Ascending aorta (tissue), 2 donors: ENCODE data around the gene PPP2R1A. TPM values are rescaled to one million over a fixed set of nuclear protein-coding genes. Genes with fewer than 3 reads are reported as not detected.
"Not testable (repeated sequence)": the region's sequence is repeated elsewhere in the genome, so short reads cannot be mapped to it uniquely, and the experiment has no call there.

Experiments
- DNase-seq, 2 donors: peaks; one replicate each; pipeline ENCODE4 v3.0.0-alpha.2; 2019; ENCODE audit warnings: low spot score in 2 of 2
- H3K27ac ChIP-seq, 2 donors: fragments of 200-600 bp; sonication (generic); one replicate each; pipeline ENCODE4 v1.5.1; 2016 to 2017; ENCODE audit warnings: mild to moderate bottlenecking in 1 of 2
- H3K27me3 ChIP-seq: fragments of 200-600 bp; sonication (generic); one replicate; pipeline ENCODE4 v1.5.1; 2017
- H3K36me3 ChIP-seq, 2 donors: fragments of 200-600 bp; sonication (generic); one replicate each; pipeline ENCODE4 v1.5.1; 2016
- H3K4me1 ChIP-seq, 2 donors: fragments of 200-600 bp; sonication (generic); one replicate each; pipeline ENCODE4 v1.5.1; 2016 to 2017; ENCODE audit warnings: mild to moderate bottlenecking in 1 of 2
- H3K4me3 ChIP-seq, 2 donors: fragments of 200-600 bp; sonication (generic); one replicate each; pipeline ENCODE4 v1.5.1; 2016 to 2017; ENCODE audit warnings: mild to moderate bottlenecking in 1 of 2
- H3K9me3 ChIP-seq, 2 donors: fragments of 200-600 bp; sonication (generic); one replicate each; pipeline ENCODE4 v1.5.1; 2016
- intact Hi-C: fragments of 100-400 bp; cut with DNase I; formaldehyde crosslinking; loops from one replicate; pipeline ENCODE4 v1.15.1; 2023
- total RNA-seq: library from RNA; depleted of rRNA; stranded (reverse); fragments of >200 nt; gene quantifications from one replicate; pipeline ENCODE4 v1.1.0, GENCODE V29; 2016
- TF ChIP-seq, protein P1 (sequence below), 3 experiments: fragments of 200-600 bp in 2 of 3; fragments of 450-650 bp in 1 of 3; sonication (generic) in 2 of 3; IDR thresholded peaks; one replicate each; pipeline ENCODE4 v1.5.1; 2016 to 2019; ENCODE audit warnings: antibody characterized with exemption in 3 of 3, mild to moderate bottlenecking in 1 of 3, moderate library complexity in 1 of 3

PPP2R1A gene
- total RNA-seq, 1 donor from 2014 or later = 215 TPM

GRCh38 chr19:52248241-52248640, 58.4 kb downstream of the PPP2R1A start:
- no peak for DNase-seq
- no peak overlapping the region for H3K4me3 ChIP-seq
- H3K27me3 ChIP-seq = no peaks in the 10 kb centered on the region
- no peaks in the 10 kb centered on the region for H3K4me1 ChIP-seq
- no peaks in the 10 kb centered on the region for H3K36me3 ChIP-seq
- intact Hi-C loops = no loop called here
- no peaks in the 10 kb centered on the region for H3K9me3 ChIP-seq
- TF ChIP-seq, protein P1, sequence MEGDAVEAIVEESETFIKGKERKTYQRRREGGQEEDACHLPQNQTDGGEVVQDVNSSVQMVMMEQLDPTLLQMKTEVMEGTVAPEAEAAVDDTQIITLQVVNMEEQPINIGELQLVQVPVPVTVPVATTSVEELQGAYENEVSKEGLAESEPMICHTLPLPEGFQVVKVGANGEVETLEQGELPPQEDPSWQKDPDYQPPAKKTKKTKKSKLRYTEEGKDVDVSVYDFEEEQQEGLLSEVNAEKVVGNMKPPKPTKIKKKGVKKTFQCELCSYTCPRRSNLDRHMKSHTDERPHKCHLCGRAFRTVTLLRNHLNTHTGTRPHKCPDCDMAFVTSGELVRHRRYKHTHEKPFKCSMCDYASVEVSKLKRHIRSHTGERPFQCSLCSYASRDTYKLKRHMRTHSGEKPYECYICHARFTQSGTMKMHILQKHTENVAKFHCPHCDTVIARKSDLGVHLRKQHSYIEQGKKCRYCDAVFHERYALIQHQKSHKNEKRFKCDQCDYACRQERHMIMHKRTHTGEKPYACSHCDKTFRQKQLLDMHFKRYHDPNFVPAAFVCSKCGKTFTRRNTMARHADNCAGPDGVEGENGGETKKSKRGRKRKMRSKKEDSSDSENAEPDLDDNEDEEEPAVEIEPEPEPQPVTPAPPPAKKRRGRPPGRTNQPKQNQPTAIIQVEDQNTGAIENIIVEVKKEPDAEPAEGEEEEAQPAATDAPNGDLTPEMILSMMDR (IDR thresholded peaks at IDR 0.05) = peak in 1 of 3 experiments; percentile 47
- no peak overlapping the region for H3K27ac ChIP-seq

DNA sequence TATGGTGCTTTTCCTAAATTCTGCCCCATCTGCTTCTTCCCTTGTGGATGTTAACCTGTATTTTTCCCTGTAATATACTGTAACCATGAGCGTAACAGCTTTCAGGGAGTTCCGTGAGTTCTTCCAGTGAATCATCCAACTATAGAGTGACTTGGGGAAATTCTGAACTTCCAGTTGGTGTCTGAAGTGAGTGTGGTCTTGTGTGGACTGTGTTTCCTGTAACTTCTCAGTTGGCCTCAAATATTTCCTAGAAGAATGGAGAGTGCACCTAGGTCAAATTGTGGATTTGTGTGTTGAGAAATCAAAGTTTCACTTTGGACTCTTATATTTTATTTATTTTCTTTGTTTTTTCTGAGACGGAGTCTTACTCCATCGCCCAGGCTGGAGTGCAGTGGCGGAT, 68.6 kb downstream of the PPP2R1A start:
- intact Hi-C loops = no loop called here
- Histone ChIP-seq H3K4me1 (no peaks in the 10 kb centered on the region), H3K27me3 (no peaks in the 10 kb centered on the region), H3K27ac (no peak overlapping the region), H3K36me3 (no peaks in the 10 kb centered on the region), H3K9me3 (no peaks in the 10 kb centered on the region), H3K4me3 (no peak overlapping the region)
- TF ChIP-seq, protein P1 (IDR thresholded peaks at IDR 0.05) = no peak
- no peak for DNase-seq

- H3K4me3 ChIP-seq, intact Hi-C loops, H3K36me3 ChIP-seq, H3K9me3 ChIP-seq, H3K4me1 ChIP-seq, H3K27me3 ChIP-seq, H3K27ac ChIP-seq, DNase-seq: not testable (repeated sequence)
These were observed 75.7 kb downstream of the PPP2R1A start for GRCh38 chr19:52265556-52265955.

- intact Hi-C loops = loop anchor here (1.0 kb wide), 2 partner anchors 28 to 130 kb away; partner anchors contain the start of genes ZNF480 and ZNF616
- Histone ChIP-seq H3K4me3 (peak within 1 kb of the TSS; percentile 92 to 99), H3K27me3 (no peaks in the 10 kb centered on the region), H3K4me1 (peaks cover 5 to 14% of the 10 kb centered on the region in 2 donors), H3K27ac (peak within 1 kb of the TSS; percentile 98), H3K9me3 (no peaks in the 10 kb centered on the region), H3K36me3 (peaks cover 0 to 15% of the 10 kb centered on the region in 2 donors)
- peak; percentile 89 to 99 for DNase-seq
- TF ChIP-seq, protein P1 (IDR thresholded peaks at IDR 0.05) = no peak
These were observed 79.7 kb downstream of the PPP2R1A start, which contains the start of gene ZNF766 for GRCh38 chr19:52269338-52270261. ZNF766 (plus strand) TSS chr19:52269587; CDS start chr19:52269614, 27 bp downstream.

- H3K4me3 ChIP-seq = peak overlapping the region; percentile 92 to 99
- DNase-seq = no peak
- H3K36me3 ChIP-seq = peaks cover 0 to 16% of the 10 kb centered on the region in 2 donors
- TF ChIP-seq, protein P1 (IDR thresholded peaks at IDR 0.05) = no peak
- H3K27me3 ChIP-seq = no peaks in the 10 kb centered on the region
- peak overlapping the region; percentile 98 for H3K27ac ChIP-seq
- intact Hi-C loops = no loop called here
- H3K4me1 ChIP-seq = peaks cover 5 to 14% of the 10 kb centered on the region in 2 donors
- no peaks in the 10 kb centered on the region for H3K9me3 ChIP-seq
These were observed 80.5 kb downstream of the PPP2R1A start for GRCh38 chr19:52270266-52270885.

GRCh38 chr19:52273301-52273700, 83.4 kb downstream of the PPP2R1A start:
- Histone ChIP-seq H3K36me3 (peaks cover 3 to 27% of the 10 kb centered on the region in 2 donors), H3K27ac (no peak overlapping the region), H3K9me3 (no peaks in the 10 kb centered on the region), H3K27me3 (no peaks in the 10 kb centered on the region), H3K4me1 (peaks cover 5 to 14% of the 10 kb centered on the region in 2 donors), H3K4me3 (no peak overlapping the region)
- no peak for DNase-seq
- intact Hi-C loops = no loop called here
- TF ChIP-seq, protein P1 (IDR thresholded peaks at IDR 0.05) = no peak
